Measurements from ENCODE around the gene DUSP8. TPM values are rescaled to one million over a fixed set of nuclear protein-coding genes. Genes with fewer than 3 reads are reported as not detected.
"Not testable (repeated sequence)": the region's sequence is repeated elsewhere in the genome, so short reads cannot be mapped to it uniquely, and the experiment has no call there.

Gene DUSP8
- total RNA-seq, result 1 to 10 TPM; 1.3 to 2.8 TPM

DNA sequence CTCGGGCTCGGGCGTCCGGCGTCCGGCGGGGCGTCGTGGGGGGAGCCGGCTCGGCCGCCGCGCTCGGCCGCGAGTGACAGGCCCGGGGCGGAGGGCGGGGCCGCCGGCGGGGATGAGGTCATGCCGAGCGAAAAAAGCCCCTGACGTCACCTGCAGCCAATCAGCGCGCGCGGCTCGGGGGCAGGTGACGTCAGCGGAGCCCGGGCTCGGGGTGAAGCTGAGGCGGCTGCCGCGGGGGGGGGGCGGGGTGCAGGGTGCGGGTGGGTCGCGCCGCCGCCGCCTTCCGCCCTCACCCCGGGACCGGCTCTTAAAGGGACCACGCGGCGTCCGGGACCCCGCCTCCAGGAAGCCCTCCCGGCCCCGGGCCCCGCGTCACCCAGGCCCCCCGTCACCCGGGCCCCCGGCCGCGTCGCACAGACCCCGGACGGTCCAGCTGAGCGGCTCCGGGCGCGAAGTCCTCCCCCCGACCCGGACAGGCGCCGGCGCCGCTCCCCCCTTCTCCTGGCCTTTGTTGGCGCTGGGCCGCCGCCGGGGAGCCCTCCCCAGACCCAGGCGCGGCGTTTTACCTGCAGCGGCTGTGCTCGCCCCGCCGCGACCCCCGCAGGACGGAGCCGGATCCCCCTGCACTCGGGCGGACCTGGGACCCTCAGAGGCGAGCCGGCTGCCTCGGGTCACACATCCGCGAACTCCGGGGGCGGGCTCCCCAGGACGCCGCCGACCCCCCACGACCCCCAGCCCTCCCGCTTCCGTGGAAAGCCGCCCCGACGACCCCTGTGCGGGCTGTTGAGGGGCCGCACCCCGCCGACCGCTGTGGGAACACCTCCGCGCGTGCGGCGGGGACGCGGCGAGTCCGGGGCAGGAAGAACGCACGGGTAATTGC, at the start of gene DUSP8:
TSS of gene DUSP8 (minus strand) at position 75 of the 880 bp plus-strand sequence. CDS start 6,445 bp downstream, outside the sequence.
- Mint-ChIP-seq H3K4me1 (peaks cover 9% of the 10 kb centered on the region), H3K36me3 (ENCODE audit: low read depth) (no peaks in the 10 kb centered on the region), H3K4me3 (peak within 1 kb of the TSS; percentile 51), H3K9me3 (ENCODE audit: low read depth) (no peaks in the 10 kb centered on the region), H3K27me3 (peaks cover 2% of the 10 kb centered on the region), H3K27ac (no peak within 1 kb of the TSS)
- ChIA-PET POLR2A (no interaction called here), CTCF (interaction anchor here (3.9 kb wide), 1 partner anchor 26 kb away, joined by 46 read pairs; no protein-coding TSS in a partner anchor)
- DNase-seq, result peak; percentile 96
- ATAC-seq, result peak; percentile 64
- intact Hi-C loops (cut with DNase I, micrococcal nuclease), result loop anchor here (1.0 to 10.0 kb wide), 12 partner anchors 35 to 826 kb away; partner anchors contain the start of genes AP2A2 (in 1 of the 2), BRSK2 (in 1 of the 2), LSP1 (in 1 of the 2) and POLR2L (in 1 of the 2)

DNA sequence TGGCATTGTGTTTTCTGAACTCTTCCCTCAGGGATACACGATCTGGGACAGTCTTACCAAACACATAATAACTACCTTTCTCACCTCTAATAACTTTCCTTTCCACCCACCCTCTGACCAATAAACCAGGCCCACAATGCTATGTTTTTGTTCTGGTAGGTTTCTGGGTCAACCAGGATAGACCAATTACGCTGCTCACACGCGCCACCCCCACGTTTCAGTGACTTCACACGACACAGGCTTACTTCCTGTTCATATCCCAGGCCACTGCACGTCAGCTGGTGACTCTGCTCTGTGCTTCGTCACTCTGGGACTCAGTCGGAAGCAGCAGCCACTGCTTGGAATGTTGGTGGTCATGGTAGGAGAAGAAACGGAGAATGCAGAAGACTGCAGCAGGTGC, 47.4 kb upstream of the DUSP8 start:
- no peak overlapping the region for H3K4me3 Mint-ChIP-seq
- POLR2A ChIA-PET, result no interaction called here
- no peaks in the 10 kb centered on the region for H3K9me3 Mint-ChIP-seq (ENCODE audit: low read depth)
- CTCF ChIA-PET, result interaction anchor here (0.7 to 1.5 kb wide), 5 partner anchors 10 to 44 kb away, joined by 3 to 5 read pairs (median 3); partner anchors contain the start of gene KRTAP5-5
- no peak overlapping the region for H3K27ac Mint-ChIP-seq
- H3K27me3 Mint-ChIP-seq, result peaks cover 15% of the 10 kb centered on the region
- peak; percentile 54 for DNase-seq
- H3K36me3 Mint-ChIP-seq (ENCODE audit: low read depth), result no peaks in the 10 kb centered on the region
- intact Hi-C loops (cut with DNase I, micrococcal nuclease), result no loop called here
- peak; percentile 93 for ATAC-seq
- peaks cover 5% of the 10 kb centered on the region for H3K4me1 Mint-ChIP-seq

- Mint-ChIP-seq H3K27ac (no peak overlapping the region), H3K4me3 (no peak overlapping the region), H3K27me3 (peaks cover 17% of the 10 kb centered on the region), H3K4me1 (peaks cover 5% of the 10 kb centered on the region), H3K9me3 (ENCODE audit: low read depth) (no peaks in the 10 kb centered on the region), H3K36me3 (ENCODE audit: low read depth) (no peaks in the 10 kb centered on the region)
- no peak for ATAC-seq
- DNase-seq, result no peak
- ChIA-PET POLR2A (no interaction called here), CTCF (interaction anchor here (1.5 to 1.6 kb wide), 2 partner anchors 13 to 28 kb away, joined by 3 to 7 read pairs; no protein-coding TSS in a partner anchor)
- intact Hi-C loops (cut with DNase I, micrococcal nuclease), result no loop called here
Measured at GRCh38 chr11:1618231-1618630, 46.2 kb upstream of the DUSP8 start.

GRCh38 chr11:1608363-1608762, 36.3 kb upstream of the DUSP8 start, which contains the start of gene KRTAP5-3:
TSS of gene KRTAP5-3 (minus strand) at chr11:1608463. CDS start at chr11:1608385, 78 bp downstream.
- H3K27me3 Mint-ChIP-seq, result peaks cover 18% of the 10 kb centered on the region
- H3K4me1 Mint-ChIP-seq, result peaks cover 7% of the 10 kb centered on the region
- DNase-seq (no peak), ATAC-seq (no peak)
- no peaks in the 10 kb centered on the region for H3K36me3 Mint-ChIP-seq (ENCODE audit: low read depth)
- no peak within 1 kb of the TSS for H3K4me3 Mint-ChIP-seq
- H3K9me3 Mint-ChIP-seq (ENCODE audit: low read depth), result no peaks in the 10 kb centered on the region
- ChIA-PET POLR2A (interaction anchor here (0.6 kb wide), 1 partner anchor 9 kb away, joined by 3 read pairs; no protein-coding TSS in a partner anchor), CTCF (interaction anchor here (0.5 to 1.5 kb wide), 3 partner anchors 11 to 20 kb away, joined by 3 to 5 read pairs (median 3); no protein-coding TSS in a partner anchor)
- intact Hi-C loops (cut with DNase I, micrococcal nuclease), result no loop called here
- no peak within 1 kb of the TSS for H3K27ac Mint-ChIP-seq

DNA sequence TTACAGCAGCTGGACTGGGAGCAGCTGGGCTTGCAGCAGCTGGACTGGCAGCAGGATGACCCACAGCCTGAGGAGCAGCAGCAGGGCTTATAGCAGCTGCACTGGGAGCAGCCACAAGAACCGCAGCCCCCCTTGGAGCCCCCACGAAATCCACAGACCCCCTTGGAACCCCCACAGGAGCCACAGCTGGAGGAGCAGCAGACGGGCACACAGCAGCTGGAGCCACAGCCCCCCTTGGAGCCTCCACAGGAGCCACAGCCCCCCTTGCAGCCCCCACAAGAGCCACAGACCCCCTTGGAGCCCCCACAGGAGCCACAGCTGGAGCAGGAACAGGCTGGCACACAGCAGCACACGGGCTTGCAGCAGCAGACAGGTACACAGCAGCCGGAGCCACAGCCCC, 35.8 kb upstream of the DUSP8 start:
- H3K36me3 Mint-ChIP-seq (ENCODE audit: low read depth); H3K4me1 Mint-ChIP-seq; ATAC-seq; H3K9me3 Mint-ChIP-seq (ENCODE audit: low read depth); DNase-seq; H3K27ac Mint-ChIP-seq; H3K4me3 Mint-ChIP-seq; intact Hi-C loops (cut with DNase I, micrococcal nuclease): not testable (repeated sequence)
- POLR2A ChIA-PET, result interaction anchor here (0.6 kb wide), 1 partner anchor 10 kb away, joined by 3 read pairs; no protein-coding TSS in a partner anchor
- H3K27me3 Mint-ChIP-seq, result peaks cover 23% of the 10 kb centered on the region
- CTCF ChIA-PET, result interaction anchor here (0.5 to 1.5 kb wide), 2 partner anchors 10 to 20 kb away, joined by 3 to 5 read pairs; no protein-coding TSS in a partner anchor

GRCh38 chr11:1607156-1607845, 35.2 kb upstream of the DUSP8 start:
- peaks cover 23% of the 10 kb centered on the region for H3K27me3 Mint-ChIP-seq
- H3K4me1 Mint-ChIP-seq; DNase-seq; H3K4me3 Mint-ChIP-seq; ATAC-seq; intact Hi-C loops (cut with DNase I, micrococcal nuclease); H3K27ac Mint-ChIP-seq; POLR2A ChIA-PET; H3K36me3 Mint-ChIP-seq (ENCODE audit: low read depth); H3K9me3 Mint-ChIP-seq (ENCODE audit: low read depth); CTCF ChIA-PET: not testable (repeated sequence)

- peaks cover 28% of the 10 kb centered on the region for H3K27me3 Mint-ChIP-seq
- H3K4me3 Mint-ChIP-seq; H3K27ac Mint-ChIP-seq; H3K9me3 Mint-ChIP-seq (ENCODE audit: low read depth); CTCF ChIA-PET; H3K4me1 Mint-ChIP-seq; intact Hi-C loops (cut with DNase I, micrococcal nuclease); H3K36me3 Mint-ChIP-seq (ENCODE audit: low read depth): not testable (repeated sequence)
- ATAC-seq, result peak; percentile 84
- POLR2A ChIA-PET, result interaction anchor here (0.6 kb wide), 1 partner anchor 145 kb away, joined by 4 read pairs; no protein-coding TSS in a partner anchor
- DNase-seq, result peak; percentile 46
Measured at GRCh38 chr11:1605923-1606322, 33.9 kb upstream of the DUSP8 start.

DNA sequence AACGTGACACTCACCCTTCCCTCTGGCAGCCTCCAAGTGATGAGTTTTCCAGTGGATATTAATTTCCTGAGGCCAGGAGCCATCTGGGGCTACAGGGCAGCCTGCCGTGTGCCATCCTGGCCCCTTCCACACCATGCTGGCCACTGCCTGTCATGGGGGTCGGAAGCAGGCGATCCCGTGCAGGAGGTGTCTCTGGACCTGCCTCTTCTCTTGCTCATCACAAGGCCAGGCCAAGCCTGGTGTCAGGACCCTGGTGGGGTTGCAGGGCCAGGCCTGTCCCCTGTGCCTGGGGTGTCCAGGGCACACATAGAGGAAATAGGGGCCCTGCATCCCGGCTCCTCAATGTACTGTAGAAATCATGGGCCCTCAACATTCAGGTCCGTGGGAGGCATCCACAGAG, 32.6 kb upstream of the DUSP8 start:
- Mint-ChIP-seq H3K27ac (no peak overlapping the region), H3K9me3 (ENCODE audit: low read depth) (no peaks in the 10 kb centered on the region), H3K36me3 (ENCODE audit: low read depth) (no peaks in the 10 kb centered on the region), H3K4me1 (peaks cover 7% of the 10 kb centered on the region), H3K4me3 (no peak overlapping the region), H3K27me3 (peaks cover 29% of the 10 kb centered on the region)
- ChIA-PET CTCF (no interaction called here), POLR2A (no interaction called here)
- intact Hi-C loops (cut with DNase I, micrococcal nuclease), result no loop called here
- DNase-seq (no peak), ATAC-seq (no peak)

- DNase-seq, result no peak
- H3K4me3 Mint-ChIP-seq, result no peak overlapping the region
- no peak for ATAC-seq
- peaks cover 32% of the 10 kb centered on the region for H3K27me3 Mint-ChIP-seq
- ChIA-PET CTCF (no interaction called here), POLR2A (no interaction called here)
- intact Hi-C loops (cut with DNase I, micrococcal nuclease), result no loop called here
- H3K4me1 Mint-ChIP-seq, result peaks cover 7% of the 10 kb centered on the region
- H3K36me3 Mint-ChIP-seq (ENCODE audit: low read depth), result no peaks in the 10 kb centered on the region
- no peaks in the 10 kb centered on the region for H3K9me3 Mint-ChIP-seq (ENCODE audit: low read depth)
- no peak overlapping the region for H3K27ac Mint-ChIP-seq
Measured at GRCh38 chr11:1604181-1604580, 32.1 kb upstream of the DUSP8 start.

DNA sequence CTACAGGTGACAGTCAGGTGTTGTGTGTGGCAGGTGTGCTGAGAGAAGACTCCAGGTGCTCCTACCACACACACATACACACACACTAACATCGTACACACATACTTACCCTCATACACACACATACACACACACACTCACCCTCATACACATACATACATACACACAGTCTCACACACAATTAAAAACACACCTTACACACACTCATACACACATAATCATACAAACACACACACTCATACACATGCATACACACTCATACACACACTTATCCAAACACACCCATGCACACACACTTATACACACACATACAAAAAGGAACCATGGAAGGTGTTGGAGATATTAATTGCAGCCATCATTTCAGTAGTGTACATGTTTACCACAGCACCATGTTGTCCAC, 31.6 kb upstream of the DUSP8 start:
- ATAC-seq (no peak), DNase-seq (no peak)
- ChIA-PET POLR2A (no interaction called here), CTCF (no interaction called here)
- Mint-ChIP-seq H3K4me3 (no peak overlapping the region), H3K9me3 (ENCODE audit: low read depth) (no peaks in the 10 kb centered on the region), H3K27ac (no peak overlapping the region), H3K36me3 (ENCODE audit: low read depth) (no peaks in the 10 kb centered on the region), H3K27me3 (peaks cover 36% of the 10 kb centered on the region), H3K4me1 (peaks cover 7% of the 10 kb centered on the region)
- intact Hi-C loops (cut with DNase I, micrococcal nuclease), result no loop called here

DNA sequence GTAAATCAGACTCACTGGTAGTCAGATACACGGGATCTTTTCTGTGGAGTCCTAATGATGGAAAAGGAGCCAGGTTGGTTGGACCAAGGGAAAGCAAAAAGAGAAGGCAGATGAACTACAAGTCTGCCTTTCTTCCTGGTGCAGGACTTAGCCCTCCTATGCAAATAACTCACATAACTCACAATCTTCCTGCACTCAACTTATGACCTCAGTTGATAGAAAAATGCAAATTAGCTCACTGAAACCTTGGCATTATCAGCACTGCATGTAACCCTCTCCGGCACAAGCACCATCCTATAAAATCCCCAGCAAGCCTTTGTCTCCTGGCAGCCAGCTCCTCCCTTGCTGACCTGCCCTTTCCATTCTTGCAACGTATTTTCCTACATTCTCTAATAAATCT, 29.6 kb upstream of the DUSP8 start:
- H3K9me3 Mint-ChIP-seq (ENCODE audit: low read depth); DNase-seq; H3K4me3 Mint-ChIP-seq; POLR2A ChIA-PET; H3K36me3 Mint-ChIP-seq (ENCODE audit: low read depth); intact Hi-C loops (cut with DNase I, micrococcal nuclease); ATAC-seq; H3K27ac Mint-ChIP-seq; H3K4me1 Mint-ChIP-seq: not testable (repeated sequence)
- peaks cover 33% of the 10 kb centered on the region for H3K27me3 Mint-ChIP-seq
- CTCF ChIA-PET, result interaction anchor here (0.6 to 1.0 kb wide), 3 partner anchors 24 to 183 kb away, joined by 3 read pairs; no protein-coding TSS in a partner anchor
